Activated T-helper 2 cell treated with anti-CD3 and anti-CD28 coated beads, Interferon-gamma antibody, Interleukin-2, Interleukin-4, amounts not matched to agents 10 μg/mL and 5 μg/mL and 100 μg/mL, durations not matched to agents 14 hours and 24 hours and 36 hours (primary cell): ENCODE results near the gene SLC1A5. TPM values are rescaled to one million over a fixed set of nuclear protein-coding genes. Genes with fewer than 3 reads are reported as not detected.

Experiments used
- DNase-seq: peaks from one replicate; pipeline ENCODE4 v3.0.0; 2021; ENCODE audit warnings: low spot score
- H3K27ac Mint-ChIP-seq: one replicate; pipeline ENCODE4 v1.8.0; 2021; ENCODE audit warnings: mixed read lengths
- H3K27me3 Mint-ChIP-seq: one replicate; pipeline ENCODE4 v1.8.0; 2021; ENCODE audit warnings: low read depth, mixed read lengths
- H3K36me3 Mint-ChIP-seq: one replicate; pipeline ENCODE4 v1.8.0; 2021; ENCODE audit warnings: low read depth, mixed read lengths
- H3K4me1 Mint-ChIP-seq: one replicate; pipeline ENCODE4 v1.8.0; 2021; ENCODE audit warnings: low read depth, mixed read lengths
- H3K4me3 Mint-ChIP-seq: one replicate; pipeline ENCODE4 v1.8.0; 2021; ENCODE audit warnings: low read depth, mild to moderate bottlenecking, moderate library complexity, mixed read lengths
- H3K9me3 Mint-ChIP-seq: one replicate; pipeline ENCODE4 v1.8.0; 2021; ENCODE audit warnings: mixed read lengths
- intact Hi-C: fragments of 100-400 bp; cut with micrococcal nuclease; formaldehyde crosslinking; loops from one replicate; pipeline ENCODE4 v1.15.1; 2023
- total RNA-seq: library from RNA; stranded (reverse); gene quantifications from 2 replicates; pipeline ENCODE4 v1.2.3, GENCODE V29; 2022

Gene SLC1A5
- total RNA-seq, 1 donor from 2014 or later = 203 TPM

DNA sequence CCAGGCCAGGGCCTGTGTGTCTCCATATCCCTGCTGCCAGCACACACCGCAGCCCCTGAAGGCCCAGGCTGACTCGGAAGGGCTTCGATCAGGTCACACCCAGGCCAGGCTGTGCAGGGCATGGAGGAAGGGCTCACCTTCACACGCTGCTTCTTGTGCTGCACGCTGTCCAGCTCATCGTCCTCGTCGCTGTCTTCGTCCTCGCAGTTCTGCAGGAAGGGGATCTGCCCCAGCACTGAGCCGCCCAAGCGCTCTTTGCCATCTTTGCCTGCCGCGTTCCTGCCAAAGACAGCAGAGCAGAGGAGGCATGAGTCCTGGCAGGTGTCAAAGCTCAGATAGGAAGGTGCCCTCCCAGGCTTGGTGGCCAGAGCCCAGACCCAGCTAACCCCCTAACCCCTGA, 57.8 kb downstream of the SLC1A5 start:
- intact Hi-C loops = no loop called here
- no peaks in the 10 kb centered on the region for H3K9me3 Mint-ChIP-seq
- H3K27ac Mint-ChIP-seq = no peak overlapping the region
- H3K4me1 Mint-ChIP-seq = peaks cover 22% of the 10 kb centered on the region
- H3K36me3 Mint-ChIP-seq = peaks cover 76% of the 10 kb centered on the region
- DNase-seq = no peak
- H3K27me3 Mint-ChIP-seq = no peaks in the 10 kb centered on the region
- no peak overlapping the region for H3K4me3 Mint-ChIP-seq

DNA sequence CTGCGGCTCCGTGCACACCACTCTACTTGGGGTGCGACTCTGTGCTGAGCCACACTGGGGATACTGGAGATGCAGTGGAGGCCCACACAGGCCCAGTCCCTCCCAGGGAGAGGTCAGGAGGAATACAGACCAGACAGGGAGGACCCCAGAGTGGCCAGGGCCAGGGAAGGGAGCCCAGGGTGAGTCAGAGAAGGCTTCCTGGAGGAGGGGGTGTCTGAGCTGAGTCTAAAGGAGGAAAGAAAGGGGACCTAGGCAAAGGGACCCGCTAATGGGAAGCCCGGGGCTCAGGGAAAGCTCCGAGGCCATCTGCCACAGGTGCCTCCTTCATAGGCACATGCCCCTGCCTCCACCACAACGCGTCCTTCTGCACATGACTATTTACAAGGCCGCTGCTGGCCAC, 58.2 kb downstream of the SLC1A5 start:
- Mint-ChIP-seq H3K36me3 (peaks cover 77% of the 10 kb centered on the region), H3K9me3 (no peaks in the 10 kb centered on the region), H3K4me3 (no peak overlapping the region), H3K27ac (no peak overlapping the region), H3K4me1 (peaks cover 22% of the 10 kb centered on the region), H3K27me3 (no peaks in the 10 kb centered on the region)
- intact Hi-C loops = no loop called here
- no peak for DNase-seq

DNA sequence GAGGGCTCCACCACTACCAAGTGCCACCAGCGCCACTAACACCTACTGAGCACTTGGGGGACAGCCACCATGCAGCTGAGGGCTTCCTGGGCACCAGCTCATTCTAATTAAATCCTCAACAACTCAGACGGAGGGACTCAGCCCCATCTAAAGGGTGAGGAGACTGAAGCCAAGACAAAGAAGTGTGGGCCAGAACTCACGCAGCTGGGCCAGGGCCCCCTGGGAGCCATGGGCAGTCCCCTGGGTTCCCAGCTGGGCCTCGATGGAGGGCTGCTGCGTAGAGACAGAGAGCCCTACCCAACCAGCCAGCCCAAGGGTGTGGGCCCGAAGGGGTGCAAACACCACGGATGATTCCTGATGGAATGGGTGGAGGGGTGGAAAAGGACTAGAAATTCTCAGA, 58.7 kb downstream of the SLC1A5 start:
- Mint-ChIP-seq H3K4me3 (no peak overlapping the region), H3K4me1 (peaks cover 22% of the 10 kb centered on the region), H3K27me3 (no peaks in the 10 kb centered on the region), H3K9me3 (no peaks in the 10 kb centered on the region), H3K27ac (no peak overlapping the region), H3K36me3 (peaks cover 78% of the 10 kb centered on the region)
- no peak for DNase-seq
- intact Hi-C loops = no loop called here

DNA sequence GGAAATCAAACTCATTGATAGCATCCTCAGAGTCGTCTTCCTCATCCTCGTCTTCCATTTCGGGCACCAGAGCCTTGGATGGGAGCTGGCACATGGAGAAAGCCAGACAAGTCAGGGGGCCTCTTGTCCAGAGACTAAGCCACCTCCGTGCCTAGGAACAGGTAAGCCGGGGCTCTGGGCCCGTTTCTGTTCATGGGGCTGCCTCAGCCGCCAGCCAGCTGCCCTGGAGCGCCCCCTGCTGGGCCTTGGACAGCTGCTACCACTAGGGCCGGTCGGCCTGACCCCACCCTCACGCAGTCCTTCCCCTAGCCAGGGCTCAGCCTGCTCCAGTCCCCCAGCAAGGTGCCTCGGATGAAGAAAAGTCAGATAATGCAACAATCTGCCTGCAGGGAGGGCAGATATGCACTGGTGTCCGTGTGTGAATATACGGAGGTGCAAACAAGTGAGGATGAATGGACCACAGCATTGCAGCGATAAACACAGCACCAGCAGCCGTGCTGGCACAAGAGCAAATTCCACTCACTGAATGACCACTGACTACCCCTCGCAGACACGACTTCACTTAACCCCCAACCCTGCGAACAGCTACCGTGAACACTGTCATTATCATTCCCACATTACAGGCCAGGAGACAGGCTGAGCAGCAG, 59.6 kb downstream of the SLC1A5 start:
- Mint-ChIP-seq H3K27ac (no peak overlapping the region), H3K9me3 (no peaks in the 10 kb centered on the region), H3K36me3 (peaks cover 77% of the 10 kb centered on the region), H3K4me1 (peaks cover 21% of the 10 kb centered on the region), H3K27me3 (no peaks in the 10 kb centered on the region), H3K4me3 (no peak overlapping the region)
- peak; percentile 68 for DNase-seq
- intact Hi-C loops = loop anchor here (1.0 kb wide), 2 partner anchors 25 to 115 kb away; no protein-coding TSS in a partner anchor

DNA sequence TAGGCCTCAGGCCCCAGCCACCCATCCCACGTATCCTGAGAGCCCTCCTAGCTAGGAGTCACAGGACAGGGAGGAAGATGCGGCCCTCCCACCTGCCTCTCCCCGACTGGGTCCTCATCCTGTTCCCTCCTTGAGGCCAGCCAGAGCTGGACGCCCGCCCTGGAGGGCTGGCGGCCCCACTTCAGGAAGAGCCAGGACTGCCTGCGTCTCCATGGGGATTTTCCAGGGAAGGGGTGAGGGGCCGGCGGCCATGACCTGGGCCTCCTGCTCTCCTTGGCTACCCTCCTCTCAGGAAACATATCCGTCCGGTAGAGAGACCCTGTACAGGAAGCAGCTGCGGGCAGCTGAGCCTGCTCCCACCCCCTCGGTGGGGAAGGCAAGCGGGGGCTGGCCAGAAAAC, 60.2 kb downstream of the SLC1A5 start:
- H3K4me1 Mint-ChIP-seq = peaks cover 21% of the 10 kb centered on the region
- DNase-seq = no peak
- intact Hi-C loops = loop anchor here (1.0 kb wide), 2 partner anchors 24 to 114 kb away; no protein-coding TSS in a partner anchor
- H3K36me3 Mint-ChIP-seq = peaks cover 75% of the 10 kb centered on the region
- no peaks in the 10 kb centered on the region for H3K9me3 Mint-ChIP-seq
- no peak overlapping the region for H3K27ac Mint-ChIP-seq
- no peak overlapping the region for H3K4me3 Mint-ChIP-seq
- no peaks in the 10 kb centered on the region for H3K27me3 Mint-ChIP-seq

DNA sequence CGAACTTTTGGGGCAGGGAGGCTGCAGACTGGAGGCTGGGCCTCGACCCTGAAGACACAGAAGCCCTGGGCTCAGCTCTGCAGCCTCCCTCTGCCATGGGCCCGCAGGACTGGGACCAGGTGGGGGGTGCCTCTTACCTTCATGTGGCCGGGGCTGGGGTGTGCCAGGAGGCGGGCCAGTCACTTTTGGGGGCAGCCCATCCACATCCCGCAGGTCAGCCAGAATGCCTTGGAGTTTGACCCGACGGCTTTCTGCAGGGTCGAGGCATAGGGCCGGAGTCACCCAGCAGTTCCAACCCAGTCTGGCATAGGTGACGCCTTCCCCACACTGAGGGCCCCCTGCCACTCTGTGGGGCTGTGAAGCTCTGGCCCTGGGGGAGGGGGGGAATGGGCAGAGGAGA, 60.6 kb downstream of the SLC1A5 start:
- no peaks in the 10 kb centered on the region for H3K27me3 Mint-ChIP-seq
- no peak for DNase-seq
- peaks cover 71% of the 10 kb centered on the region for H3K36me3 Mint-ChIP-seq
- intact Hi-C loops = loop anchor here (1.0 kb wide), 2 partner anchors 23 to 113 kb away; no protein-coding TSS in a partner anchor
- H3K9me3 Mint-ChIP-seq = no peaks in the 10 kb centered on the region
- H3K4me1 Mint-ChIP-seq = peaks cover 21% of the 10 kb centered on the region
- H3K27ac Mint-ChIP-seq = no peak overlapping the region
- no peak overlapping the region for H3K4me3 Mint-ChIP-seq

DNA sequence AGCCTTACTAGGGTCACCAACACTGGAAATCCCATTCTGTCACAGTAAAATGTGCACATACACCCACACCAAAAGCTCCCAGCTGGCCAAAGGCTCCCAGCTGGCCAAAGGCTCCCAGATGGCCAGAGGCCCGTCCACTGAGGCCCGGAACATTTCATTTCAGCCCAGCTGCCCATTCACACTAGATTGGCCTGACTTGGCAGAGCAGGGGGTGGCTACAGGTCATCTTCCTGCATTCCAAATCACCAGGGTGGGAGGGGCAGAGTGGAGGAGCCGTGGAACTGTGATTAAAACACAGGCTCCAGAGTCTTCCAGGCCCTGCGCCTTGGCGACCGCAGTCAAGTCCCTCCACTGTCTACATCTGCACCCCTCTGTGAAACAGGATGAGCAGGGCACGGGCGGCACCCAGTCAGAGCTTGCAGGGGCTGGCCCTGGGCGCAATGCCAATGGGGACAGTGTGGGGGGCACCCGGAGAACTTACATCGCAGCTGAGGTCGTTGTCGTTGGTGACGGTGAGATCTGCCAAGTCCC, 61.4 kb downstream of the SLC1A5 start:
- Mint-ChIP-seq H3K9me3 (no peaks in the 10 kb centered on the region), H3K27me3 (no peaks in the 10 kb centered on the region), H3K27ac (no peak overlapping the region), H3K36me3 (peaks cover 69% of the 10 kb centered on the region), H3K4me3 (no peak overlapping the region), H3K4me1 (peaks cover 21% of the 10 kb centered on the region)
- no peak for DNase-seq
- intact Hi-C loops = no loop called here

DNA sequence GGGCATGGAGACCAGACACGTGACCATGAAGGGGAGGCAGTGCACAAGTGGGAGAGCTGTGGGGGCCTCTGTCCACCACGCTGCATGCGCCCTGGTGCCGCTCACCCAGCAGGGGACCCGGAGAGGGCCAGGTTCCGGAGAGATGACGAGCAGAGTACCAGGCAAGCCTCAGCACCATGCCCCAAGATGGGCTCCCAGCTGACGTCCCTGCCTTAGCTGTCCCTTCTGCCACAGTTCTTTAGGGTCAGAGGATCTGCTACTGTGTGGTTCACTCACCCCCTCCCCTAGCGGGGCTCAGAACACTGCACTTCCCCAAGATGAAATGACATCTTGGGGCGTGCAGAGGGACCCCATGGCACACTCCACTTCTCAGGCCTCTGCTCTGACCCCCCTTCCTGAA, 61.8 kb downstream of the SLC1A5 start:
- Mint-ChIP-seq H3K27me3 (no peaks in the 10 kb centered on the region), H3K4me1 (peaks cover 17% of the 10 kb centered on the region), H3K4me3 (no peak overlapping the region), H3K9me3 (no peaks in the 10 kb centered on the region), H3K27ac (no peak overlapping the region), H3K36me3 (peaks cover 67% of the 10 kb centered on the region)
- DNase-seq = no peak
- intact Hi-C loops = no loop called here

DNA sequence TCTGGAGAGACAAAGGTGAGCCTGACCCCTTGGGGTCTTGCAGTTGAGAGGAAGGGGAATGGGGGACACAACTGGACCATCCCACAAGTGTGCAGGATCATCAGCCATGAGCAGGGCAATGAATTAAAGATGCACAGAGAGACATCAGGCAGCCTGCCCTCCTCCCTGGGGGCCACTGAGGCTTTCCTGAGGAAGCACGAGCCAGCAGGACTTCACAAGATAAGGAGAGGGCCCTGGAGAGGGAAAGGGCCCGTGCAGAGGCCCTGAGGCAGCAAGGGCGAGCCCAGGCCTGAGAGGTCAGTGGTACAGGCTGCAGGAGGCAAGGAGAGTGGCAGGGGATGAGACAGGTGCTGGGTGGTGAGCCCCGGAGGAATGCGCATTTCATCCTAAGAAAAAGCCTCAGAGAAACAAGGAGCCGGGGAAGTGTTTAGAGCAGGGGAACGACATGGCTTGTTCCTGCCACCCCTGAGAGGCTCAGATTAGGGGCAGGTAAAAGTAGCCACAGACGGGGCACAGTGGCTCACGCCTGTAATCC, 62.5 kb downstream of the SLC1A5 start:
- no peaks in the 10 kb centered on the region for H3K27me3 Mint-ChIP-seq
- no peak overlapping the region for H3K27ac Mint-ChIP-seq
- intact Hi-C loops = no loop called here
- no peaks in the 10 kb centered on the region for H3K9me3 Mint-ChIP-seq
- H3K4me3 Mint-ChIP-seq = no peak overlapping the region
- peaks cover 67% of the 10 kb centered on the region for H3K36me3 Mint-ChIP-seq
- peaks cover 11% of the 10 kb centered on the region for H3K4me1 Mint-ChIP-seq
- DNase-seq = no peak

DNA sequence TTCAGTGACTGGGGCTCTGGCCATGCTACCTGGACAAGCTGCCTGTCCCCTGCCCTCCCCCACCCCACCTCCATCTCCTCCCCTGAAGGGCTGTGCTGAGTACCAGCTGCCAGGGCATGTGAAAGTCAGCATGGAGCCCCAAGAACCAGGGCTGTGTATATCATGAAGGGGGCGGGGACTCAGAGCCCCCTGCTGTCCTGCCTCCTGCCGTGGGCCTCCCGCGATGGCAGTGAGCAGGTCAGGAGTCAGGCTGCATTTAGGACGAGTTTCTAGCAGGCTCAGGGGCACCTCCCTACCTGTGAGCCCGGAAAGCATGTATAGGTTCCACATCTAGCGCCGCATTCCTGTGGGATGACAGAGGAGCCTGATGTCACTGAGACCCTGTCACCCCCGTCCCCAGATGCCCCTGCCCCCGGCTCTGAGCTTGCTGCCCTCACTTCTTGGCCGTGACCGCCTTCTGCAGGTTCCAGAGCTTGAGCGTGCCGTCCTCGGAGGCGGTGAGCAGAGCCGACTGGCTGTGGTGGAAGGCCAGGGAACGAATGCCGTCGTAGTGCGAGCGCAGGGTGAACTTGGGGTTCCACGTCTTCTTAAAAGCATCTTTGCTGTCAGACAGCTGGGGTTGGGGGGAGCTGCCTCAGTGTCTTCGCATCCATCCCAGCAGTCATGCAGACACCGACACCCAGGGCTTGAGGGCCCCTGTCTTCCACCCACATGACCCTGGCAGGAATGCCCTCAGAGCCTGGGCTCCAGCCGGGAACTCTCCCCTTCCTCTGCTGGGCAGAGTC, 63.2 kb downstream of the SLC1A5 start:
- intact Hi-C loops = no loop called here

More for the DNA sequence above, 63.2 kb downstream of the SLC1A5 start:
- no peaks in the 10 kb centered on the region for H3K27me3 Mint-ChIP-seq
- no peaks in the 10 kb centered on the region for H3K9me3 Mint-ChIP-seq
- no peak overlapping the region for H3K4me3 Mint-ChIP-seq
- no peak for DNase-seq
- no peak overlapping the region for H3K27ac Mint-ChIP-seq
- H3K4me1 Mint-ChIP-seq = peaks cover 9% of the 10 kb centered on the region
- peaks cover 67% of the 10 kb centered on the region for H3K36me3 Mint-ChIP-seq

Other genes starting within 250 kb of the SLC1A5 start
- 537 and 553 TPM in 2 replicates for gene CALM3, start 187.3 kb downstream of the SLC1A5 start, total RNA-seq
- 214 and 218 TPM in 2 replicates for gene PTGIR, start 163.5 kb downstream of the SLC1A5 start, total RNA-seq
- 21.4 and 29.1 TPM in 2 replicates for gene GNG8, start 152.4 kb downstream of the SLC1A5 start, total RNA-seq
- 6.1 and 6.5 TPM in 2 replicates for gene DACT3, start 127.4 kb downstream of the SLC1A5 start, total RNA-seq
- 77.9 and 79.8 TPM in 2 replicates for gene PRKD2, start 71.5 kb downstream of the SLC1A5 start, total RNA-seq
- gene FKRP, start 42.5 kb downstream of the SLC1A5 start, total RNA-seq = 23.1 and 23.8 TPM in 2 replicates
- gene STRN4, start 42.1 kb downstream of the SLC1A5 start, total RNA-seq = 96.2 and 97.7 TPM in 2 replicates
- 94.0 and 102 TPM in 2 replicates for gene AP2S1, start 62.3 kb upstream of the SLC1A5 start, total RNA-seq
- gene ARHGAP35, start 72.4 kb upstream of the SLC1A5 start, total RNA-seq = 25.5 and 28.5 TPM in 2 replicates
- 0.25 TPM in 1 of 2 replicates, not detected in the other for gene NPAS1, start 231.2 kb upstream of the SLC1A5 start, total RNA-seq